GDM1 (cell line): ENCODE results near the gene SLC2A4RG.
"Not testable (repeated sequence)": the region's sequence is repeated elsewhere in the genome, so short reads cannot be mapped to it uniquely, and the experiment has no call there.

Experiments used
- DNase-seq: peaks from one replicate; lab custom pipeline; 2025; lab: John Stamatoyannopoulos, UW

The SLC2A4RG gene

DNA sequence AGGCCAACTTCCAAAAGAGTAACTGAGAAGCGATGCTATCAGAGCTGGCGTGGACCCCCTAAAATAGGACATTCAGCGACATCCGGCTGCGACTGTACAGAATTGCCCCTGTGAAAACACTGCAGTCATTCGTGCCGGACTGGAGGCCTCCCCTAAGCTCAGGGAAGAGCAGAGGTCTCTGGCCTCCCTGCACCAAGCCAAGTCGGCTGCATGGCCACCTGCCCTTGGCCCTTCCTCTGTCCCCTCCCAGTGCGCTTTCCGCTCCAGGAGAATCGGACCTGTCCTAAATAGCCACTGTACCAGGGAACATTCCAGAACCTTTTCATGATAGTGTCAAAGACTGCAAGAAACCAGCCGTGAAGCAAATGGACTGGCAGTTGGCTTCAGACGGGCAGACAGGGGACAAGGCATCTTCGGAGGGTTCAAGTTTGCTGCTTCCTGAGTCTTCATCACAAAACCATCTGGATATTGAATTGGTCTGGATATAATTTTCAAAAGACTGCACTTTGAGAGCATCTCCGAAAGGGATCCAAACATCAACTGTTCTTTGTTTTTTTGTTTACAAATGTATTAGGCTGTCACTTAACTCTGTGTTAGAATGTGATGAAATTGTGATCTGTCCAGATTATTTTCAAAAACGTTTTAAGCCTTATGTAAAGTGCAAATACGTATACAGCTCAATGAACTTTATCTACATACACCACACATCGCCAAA lies 16.5 kb downstream of the SLC2A4RG start:
- no peak for DNase-seq

- DNase-seq, result peak; percentile 37
Measured at GRCh38 chr20:63756648-63756991, 17.0 kb downstream of the SLC2A4RG start.

DNA sequence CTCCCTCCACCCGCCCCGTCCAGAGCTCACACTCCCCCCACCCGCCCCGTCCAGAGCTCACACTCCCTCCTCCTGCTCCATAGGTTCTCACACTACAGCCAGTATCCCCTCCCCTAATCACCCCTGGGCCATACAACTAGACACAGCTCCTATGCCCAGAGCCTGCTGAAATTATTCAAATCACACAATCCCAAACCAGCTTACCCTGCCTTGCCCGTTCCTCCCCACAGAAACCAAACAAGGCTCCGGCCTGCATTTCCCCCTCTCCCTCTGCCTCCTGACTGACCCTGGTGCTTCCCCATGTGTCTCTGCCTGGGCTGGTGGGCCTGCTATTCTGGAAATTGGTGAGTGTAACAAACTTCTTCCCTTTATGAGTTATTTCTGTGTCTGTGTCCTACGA lies 18.6 kb downstream of the SLC2A4RG start:
- no peak for DNase-seq

DNA sequence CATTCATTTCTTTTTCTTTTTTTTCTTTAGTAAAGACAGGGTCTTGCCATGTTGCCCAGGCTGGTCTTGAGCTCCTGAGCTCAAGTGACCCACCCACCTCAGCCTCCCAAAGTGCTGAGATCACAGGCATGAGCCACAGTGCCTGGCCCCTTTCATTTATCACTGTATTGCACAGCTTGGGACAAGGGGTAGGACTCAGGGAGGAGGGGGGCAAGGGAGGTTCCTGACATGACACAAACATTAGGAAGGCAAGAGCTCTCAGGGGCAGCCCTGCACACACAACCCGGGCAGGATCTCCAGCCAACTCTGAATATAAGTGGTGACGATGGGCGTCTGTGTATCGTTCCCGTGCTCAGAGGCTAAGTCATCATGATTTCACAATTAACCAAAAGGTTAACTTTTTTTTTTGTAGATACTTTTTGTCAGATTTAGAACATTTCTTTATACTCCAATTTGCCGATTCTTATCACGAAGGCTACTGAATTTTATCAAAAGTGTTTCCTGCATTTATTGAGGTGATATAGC lies 19.9 kb downstream of the SLC2A4RG start:
- no peak for DNase-seq

- DNase-seq, result no peak
Measured at GRCh38 chr20:63765082-63765873, 25.7 kb downstream of the SLC2A4RG start.

GRCh38 chr20:63765902-63766301 lies 26.3 kb downstream of the SLC2A4RG start:
- DNase-seq, result no peak

DNA sequence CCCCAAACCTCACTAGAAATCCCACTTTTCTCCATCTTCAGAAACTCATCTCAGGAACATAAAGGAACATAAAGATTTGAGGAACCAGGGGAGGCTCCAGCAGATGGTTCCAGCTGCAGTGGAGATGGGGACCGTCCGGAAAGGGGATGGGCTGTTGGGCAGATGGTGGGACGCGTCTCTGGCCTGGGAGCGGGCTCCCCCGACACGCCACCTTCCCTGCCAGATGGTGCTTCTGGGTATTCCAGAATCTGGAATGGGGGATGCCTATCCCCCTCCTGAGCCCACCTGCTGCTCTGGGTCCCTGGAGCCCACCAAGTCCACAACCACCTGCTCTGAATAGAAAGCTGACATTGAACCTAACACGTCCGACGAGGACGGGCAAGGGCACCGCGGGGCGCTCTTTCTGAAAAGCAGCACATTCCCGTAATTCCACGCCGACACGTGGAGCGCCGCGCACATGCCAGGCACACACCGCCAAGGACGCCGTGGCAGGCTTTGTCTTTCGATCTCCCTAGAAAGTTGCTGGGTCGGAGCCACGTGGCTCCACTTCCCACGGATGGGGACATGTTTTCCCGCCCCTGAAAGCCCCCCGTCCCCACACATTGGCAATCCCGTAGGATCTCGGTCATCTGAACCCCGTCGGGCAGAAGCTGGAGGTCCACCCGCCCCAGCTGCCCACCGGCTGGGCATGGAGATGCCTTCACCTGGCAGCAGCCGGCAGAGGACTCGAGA lies 27.3 kb downstream of the SLC2A4RG start:
- DNase-seq, result no peak

GRCh38 chr20:63767456-63767855 lies 27.9 kb downstream of the SLC2A4RG start:
- no peak for DNase-seq

GRCh38 chr20:63767886-63768285 lies 28.3 kb downstream of the SLC2A4RG start:
- no peak for DNase-seq

- DNase-seq, result no peak
Measured at GRCh38 chr20:63768591-63769515, 29.3 kb downstream of the SLC2A4RG start.

GRCh38 chr20:63769891-63770474 lies 30.4 kb downstream of the SLC2A4RG start:
- DNase-seq, result no peak

DNA sequence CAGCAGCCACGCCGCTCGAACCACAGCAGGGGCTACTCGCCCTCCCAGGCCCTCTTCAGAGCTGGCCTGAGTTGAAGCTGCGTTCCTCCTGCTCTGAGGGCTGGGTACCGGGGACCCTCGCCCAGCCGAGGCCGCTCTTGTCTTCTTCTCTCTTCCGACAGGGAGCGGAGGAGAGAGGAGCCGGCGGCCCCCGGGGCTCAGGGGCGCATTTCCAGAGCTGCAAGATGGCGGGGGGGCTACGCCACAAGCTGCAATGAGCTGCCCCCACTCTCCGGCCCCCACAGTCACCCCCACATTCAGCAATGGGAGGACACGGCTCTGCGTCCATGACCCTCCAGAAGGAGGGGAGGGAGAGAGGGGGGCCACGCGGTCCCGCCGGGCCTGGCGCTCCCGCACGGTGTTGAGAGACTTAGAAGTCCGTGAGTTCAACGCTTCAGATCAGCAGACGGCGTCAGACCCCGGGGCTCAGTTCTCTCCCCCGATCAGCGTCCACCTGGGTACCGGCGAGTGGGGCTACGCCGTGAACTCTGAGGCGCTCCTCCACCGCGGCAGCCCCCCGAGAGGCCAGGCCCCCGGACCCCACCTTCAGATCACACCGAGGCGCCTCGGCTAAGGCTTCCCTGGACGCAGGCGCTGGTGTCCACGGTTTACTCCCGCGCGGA lies 31.6 kb downstream of the SLC2A4RG start:
- no peak for DNase-seq

GRCh38 chr20:63772781-63773518 lies 33.4 kb downstream of the SLC2A4RG start:
- DNase-seq, result no peak

DNA sequence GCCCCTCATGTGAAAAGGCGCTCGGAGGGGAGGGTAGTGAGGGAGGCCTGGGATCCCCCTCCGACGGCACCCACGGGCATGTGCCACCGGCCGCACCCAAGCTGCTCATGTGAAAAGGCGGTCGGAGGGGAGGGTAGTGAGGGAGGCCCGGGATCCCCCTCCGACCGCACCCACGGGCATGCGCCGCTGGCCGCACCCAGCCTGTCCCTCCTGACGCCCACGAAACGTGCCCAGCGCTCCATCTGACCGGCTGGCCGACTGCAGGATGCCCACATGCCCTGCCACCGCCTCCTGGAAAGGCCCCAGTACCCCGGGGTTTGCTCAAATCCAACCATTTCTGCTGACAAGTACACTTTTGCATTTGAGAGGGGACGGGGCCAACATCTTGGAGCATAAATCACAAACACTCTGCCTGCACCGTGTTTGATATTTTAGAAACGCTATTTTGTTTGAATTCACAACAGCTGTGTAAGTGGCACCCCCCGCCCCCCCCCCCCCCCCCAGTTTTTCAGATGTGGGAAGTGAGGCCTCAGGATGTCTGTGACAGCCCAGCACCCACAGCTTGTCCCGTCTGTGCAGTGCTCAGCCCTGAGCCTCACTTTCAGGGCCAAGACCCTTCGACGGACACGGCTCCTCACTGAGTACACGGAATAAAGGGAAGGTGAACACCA lies 34.1 kb downstream of the SLC2A4RG start:
- DNase-seq, result no peak

DNA sequence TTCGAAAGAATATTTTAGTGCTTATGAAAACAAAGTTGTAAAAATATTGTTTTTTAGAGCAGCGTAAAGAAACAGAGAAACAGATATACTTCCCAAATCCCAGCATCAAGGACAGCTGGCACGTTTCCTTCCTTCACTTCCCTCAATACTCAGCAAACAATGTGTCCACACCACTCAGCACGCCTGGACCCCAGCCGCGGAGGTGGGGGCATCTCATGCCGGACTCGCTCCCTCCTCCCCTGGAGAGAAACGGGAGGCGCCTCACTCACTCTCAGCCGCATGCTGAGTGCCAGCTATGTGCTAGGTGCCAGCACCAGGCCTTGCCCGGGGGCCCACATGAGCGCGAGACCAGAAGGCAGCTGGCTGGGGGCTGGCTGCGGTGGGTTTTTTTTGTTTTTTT lies 34.7 kb downstream of the SLC2A4RG start:
- no peak for DNase-seq

DNA sequence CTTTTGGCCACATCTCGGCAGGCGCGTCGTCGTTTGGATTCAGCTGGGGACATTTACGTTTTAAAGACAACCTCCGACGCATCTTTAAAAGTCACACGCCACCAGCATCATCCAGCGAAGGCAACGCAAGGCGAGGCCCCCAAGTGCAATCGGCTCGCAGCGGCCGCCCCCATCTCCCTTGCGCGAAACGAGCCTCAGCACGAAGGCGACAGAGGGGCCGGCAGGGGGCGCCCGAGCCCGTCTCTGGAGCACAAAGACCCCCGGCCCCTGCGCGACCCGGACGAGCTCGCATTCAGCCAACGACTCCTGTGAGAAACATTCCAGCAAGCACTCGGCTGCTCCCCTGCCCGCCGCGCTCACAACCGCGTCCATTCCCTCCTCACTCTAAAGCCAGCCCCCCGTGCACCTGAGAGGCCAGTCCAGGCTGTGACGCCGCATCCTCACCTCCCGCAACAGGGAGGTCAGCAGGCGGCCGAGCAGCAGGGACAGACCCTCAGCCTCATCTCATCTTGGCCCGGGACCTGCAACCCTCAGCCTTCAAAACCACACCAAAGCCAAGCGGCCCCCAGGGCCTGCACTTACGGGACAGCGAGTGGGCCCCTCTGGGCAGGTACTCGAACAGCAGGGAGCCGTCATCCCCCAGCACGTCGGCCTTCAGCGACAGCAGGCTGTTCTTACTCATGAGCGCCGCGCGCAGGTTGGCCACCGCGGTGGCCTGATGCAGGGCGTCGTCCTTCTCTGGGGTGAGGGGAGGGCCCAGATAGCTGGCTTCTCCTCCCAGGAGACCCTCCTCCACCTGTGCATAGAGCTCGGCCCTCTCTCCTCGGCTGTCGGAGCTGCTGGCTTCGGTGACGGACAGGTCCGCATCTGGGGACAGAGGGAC lies 35.8 kb downstream of the SLC2A4RG start:
- DNase-seq, result no peak

- DNase-seq, result not testable (repeated sequence)
Measured at GRCh38 chr20:63776875-63777274, 37.3 kb downstream of the SLC2A4RG start.

- no peak for DNase-seq
Measured at GRCh38 chr20:63777614-63778013, 38.0 kb downstream of the SLC2A4RG start.
